HepG2 (cell line): Measurements from ENCODE around the gene RHOC. TPM values are rescaled to one million over a fixed set of nuclear protein-coding genes. Genes with fewer than 3 reads are reported as not detected.
A peak's percentile ranks its signal among the peaks of the same experiment; 100 is the strongest.

ENCODE experiments used
- CTCF ChIP-seq: sonication (generic); formaldehyde crosslinking; IDR thresholded peaks from 2 replicates; pipeline ENCODE4 v1.5.0; 2020; ENCODE audit warnings: mild to moderate bottlenecking, missing genetic modification reagents, moderate library complexity
- EZH2 ChIP-seq: conservative IDR thresholded peaks from 2 replicates; pipeline ENCODE4 v1.6.1; 2012; ENCODE audit warnings: mild to moderate bottlenecking, low read depth, low read length, moderate library complexity
- FOXM1 ChIP-seq: sonication (generic); formaldehyde crosslinking; IDR thresholded peaks from 2 replicates; pipeline ENCODE4 v1.5.0; 2020; ENCODE audit warnings: missing genetic modification reagents
- GATAD2A ChIP-seq: IDR thresholded peaks from 2 replicates; pipeline ENCODE4 v1.6.1; 2016
- HNRNPH1 ChIP-seq: fragments of 200-400 bp; formaldehyde crosslinking; optimal IDR thresholded peaks from 2 replicates; pipeline ENCODE3; 2017; ENCODE audit warnings: mild to moderate bottlenecking, low read depth, low read length
- HNRNPK ChIP-seq: fragments of 200-400 bp; formaldehyde crosslinking; IDR thresholded peaks from 2 replicates; pipeline ENCODE4 v1.6.1; 2018; ENCODE audit warnings: low read length, low read depth, moderate library complexity, mild to moderate bottlenecking; ENCODE audit not compliant: poor library complexity, severe bottlenecking
- KDM2A ChIP-seq: sonication (generic); formaldehyde crosslinking; IDR thresholded peaks from 2 replicates; pipeline ENCODE4 v1.4.0; 2020; ENCODE audit warnings: low read depth, missing genetic modification reagents, borderline replicate concordance
- MEIS1 ChIP-seq: sonication (generic); formaldehyde crosslinking; IDR thresholded peaks from 2 replicates; pipeline ENCODE4 v1.9.0; 2021; ENCODE audit warnings: mild to moderate bottlenecking, missing genetic modification reagents, moderate library complexity, borderline replicate concordance
- MTF2 ChIP-seq: sonication (generic); formaldehyde crosslinking; IDR thresholded peaks from 2 replicates; pipeline ENCODE4 v1.5.0; 2020; ENCODE audit warnings: missing genetic modification reagents, borderline replicate concordance
- SAP130 ChIP-seq: IDR thresholded peaks from 2 replicates; pipeline ENCODE4 v1.6.1; 2016; ENCODE audit warnings: low read depth
- SMYD3 ChIP-seq: sonication (generic); formaldehyde crosslinking; IDR thresholded peaks from 2 replicates; pipeline ENCODE4 v1.8.1; 2023; ENCODE audit warnings: mild to moderate bottlenecking, missing genetic modification reagents
- STAG1 ChIP-seq: sonication (generic); formaldehyde crosslinking; IDR thresholded peaks from 2 replicates; pipeline ENCODE4 v1.4.0; 2020; ENCODE audit warnings: missing genetic modification reagents
- ZBTB14 ChIP-seq: sonication (generic); formaldehyde crosslinking; IDR thresholded peaks from 2 replicates; pipeline ENCODE4 v1.4.0; 2020; ENCODE audit warnings: missing genetic modification reagents
- ZFP36L2 ChIP-seq: sonication (generic); formaldehyde crosslinking; IDR thresholded peaks from 2 replicates; pipeline ENCODE4 v1.4.0; 2020; ENCODE audit warnings: missing genetic modification reagents
- ZNF530 ChIP-seq: sonication (generic); formaldehyde crosslinking; IDR thresholded peaks from 2 replicates; pipeline ENCODE4 v1.5.0; 2020; ENCODE audit warnings: low read depth, mild to moderate bottlenecking, missing genetic modification reagents
- ZNF550 ChIP-seq: sonication (generic); formaldehyde crosslinking; IDR thresholded peaks from 2 replicates; pipeline ENCODE4 v1.4.0; 2020; ENCODE audit warnings: mild to moderate bottlenecking, missing genetic modification reagents, borderline replicate concordance
- ZNF629 ChIP-seq: sonication (generic); formaldehyde crosslinking; conservative IDR thresholded peaks from 2 replicates; pipeline ENCODE4 v1.5.0; 2020; ENCODE audit warnings: missing genetic modification reagents
- polyA plus RNA-seq, 8 experiments: library from polyadenylated mRNA; depleted of rRNA in 3 of 8; stranded (reverse) in 7 of 8; unstranded in 1 of 8; fragments of >200 nt; fragmentation: Illumina TruSeq in 4 of 8; extraction: Trizol in 4 of 8; gene quantifications; 2 replicates each; pipeline versions ENCODE4 v1.2.1 to v1.2.3, GENCODE V29; 2011 to 2016; ENCODE audit warnings: low read depth in 4 of 8, missing spikeins in 1 of 8, mixed read lengths in 1 of 8; ENCODE audit not compliant: insufficient read depth in 1 of 8
- total RNA-seq, 5 experiments: library from RNA; depleted of rRNA; stranded (reverse); fragments of >200 nt; fragmentation: Illumina TruSeq; extraction: Trizol; gene quantifications; 2 replicates each; pipeline ENCODE4 v1.2.3, GENCODE V29; 2016; ENCODE audit warnings: low read depth in 1 of 5
- TF ChIP-seq, protein P1 (sequence below), 2 experiments: sonication (generic) in 1 of 2; formaldehyde crosslinking in 1 of 2; IDR thresholded peaks; 2 replicates each; pipeline versions ENCODE4 v1.5.1 to v1.6.1; 2011 to 2020; ENCODE audit warnings: borderline replicate concordance in 1 of 2, low read depth in 1 of 2, low read length in 1 of 2, mild to moderate bottlenecking in 1 of 2, missing genetic modification reagents in 1 of 2, moderate library complexity in 1 of 2
- TF ChIP-seq, protein P2 (sequence below): IDR thresholded peaks from 2 replicates; pipeline ENCODE4 v1.6.1; 2012; ENCODE audit warnings: low read length, improper control_type of control experiment

Gene RHOC
- total and polyA plus RNA-seq, 2 of the 13 experiments (the other 11 are each of a cell fraction or from before 2014, with no cell fraction given) = 64.3 to 182 TPM

DNA sequence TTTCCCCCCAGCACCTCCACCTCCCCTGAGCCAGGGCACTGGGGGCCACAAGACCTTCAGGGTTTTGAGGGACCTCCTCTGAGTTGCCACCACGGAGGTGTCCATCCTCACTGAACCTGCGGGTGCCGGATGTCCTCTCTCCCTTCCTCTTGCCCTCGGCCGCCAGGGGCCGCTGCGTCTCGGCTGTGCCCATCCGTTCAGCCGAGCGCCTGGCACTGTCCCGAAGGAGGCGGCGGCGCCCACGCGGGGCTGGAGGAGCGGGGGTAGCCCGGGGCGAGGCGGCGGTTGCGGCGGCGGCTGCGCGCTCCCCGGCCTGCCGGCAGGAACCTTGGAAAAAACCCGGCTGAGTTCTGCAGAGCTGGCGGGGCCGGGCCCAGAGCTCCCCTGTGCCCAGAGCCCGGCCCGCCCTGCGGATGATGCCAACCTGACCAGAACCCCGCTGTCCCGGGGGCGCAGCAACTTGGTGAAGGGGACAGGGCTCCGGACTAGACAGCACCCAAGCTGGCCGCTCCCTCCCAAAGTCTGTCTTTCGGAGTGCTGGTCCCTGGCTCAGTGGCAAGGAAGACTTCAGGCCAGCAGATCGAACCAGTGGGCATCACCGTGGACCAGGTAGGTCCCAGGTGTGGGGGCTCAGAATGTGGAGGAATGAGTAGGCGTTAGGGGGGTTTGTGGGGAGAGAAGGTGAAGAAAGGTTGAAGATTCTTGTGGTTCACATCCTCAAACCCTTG is 11.9 kb upstream of the RHOC start (continued):
- TF ChIP-seq CTCF (peak; percentile 90), SMYD3 (CRISPR knock-in tag) (no peak), STAG1 (CRISPR knock-in tag) (peak; percentile 58), EZH2 (no peak), HNRNPH1 (no peak), ZNF629 (CRISPR knock-in tag) (no peak), ZFP36L2 (CRISPR knock-in tag) (no peak), FOXM1 (CRISPR knock-in tag) (no peak), ZBTB14 (no peak), MEIS1 (no peak), MTF2 (CRISPR knock-in tag) (no peak), ZNF550 (CRISPR knock-in tag) (no peak), KDM2A (peak; percentile 49; the same call in 1 of the 2 replicates), HNRNPK (no peak), ZNF530 (CRISPR knock-in tag) (no peak), SAP130 (CRISPR knock-in tag) (no peak), GATAD2A (no peak; the same call in 1 of the 2 replicates)
- TF ChIP-seq, protein P1, sequence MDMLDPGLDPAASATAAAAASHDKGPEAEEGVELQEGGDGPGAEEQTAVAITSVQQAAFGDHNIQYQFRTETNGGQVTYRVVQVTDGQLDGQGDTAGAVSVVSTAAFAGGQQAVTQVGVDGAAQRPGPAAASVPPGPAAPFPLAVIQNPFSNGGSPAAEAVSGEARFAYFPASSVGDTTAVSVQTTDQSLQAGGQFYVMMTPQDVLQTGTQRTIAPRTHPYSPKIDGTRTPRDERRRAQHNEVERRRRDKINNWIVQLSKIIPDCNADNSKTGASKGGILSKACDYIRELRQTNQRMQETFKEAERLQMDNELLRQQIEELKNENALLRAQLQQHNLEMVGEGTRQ (IDR thresholded peaks at IDR 0.05; ENCODE audit: low read depth, low read length) = no peak
- TF ChIP-seq, protein P1 (CRISPR knock-in tag; IDR thresholded peaks at IDR 0.05; ENCODE audit: borderline replicate concordance) = no peak
- TF ChIP-seq, protein P2, sequence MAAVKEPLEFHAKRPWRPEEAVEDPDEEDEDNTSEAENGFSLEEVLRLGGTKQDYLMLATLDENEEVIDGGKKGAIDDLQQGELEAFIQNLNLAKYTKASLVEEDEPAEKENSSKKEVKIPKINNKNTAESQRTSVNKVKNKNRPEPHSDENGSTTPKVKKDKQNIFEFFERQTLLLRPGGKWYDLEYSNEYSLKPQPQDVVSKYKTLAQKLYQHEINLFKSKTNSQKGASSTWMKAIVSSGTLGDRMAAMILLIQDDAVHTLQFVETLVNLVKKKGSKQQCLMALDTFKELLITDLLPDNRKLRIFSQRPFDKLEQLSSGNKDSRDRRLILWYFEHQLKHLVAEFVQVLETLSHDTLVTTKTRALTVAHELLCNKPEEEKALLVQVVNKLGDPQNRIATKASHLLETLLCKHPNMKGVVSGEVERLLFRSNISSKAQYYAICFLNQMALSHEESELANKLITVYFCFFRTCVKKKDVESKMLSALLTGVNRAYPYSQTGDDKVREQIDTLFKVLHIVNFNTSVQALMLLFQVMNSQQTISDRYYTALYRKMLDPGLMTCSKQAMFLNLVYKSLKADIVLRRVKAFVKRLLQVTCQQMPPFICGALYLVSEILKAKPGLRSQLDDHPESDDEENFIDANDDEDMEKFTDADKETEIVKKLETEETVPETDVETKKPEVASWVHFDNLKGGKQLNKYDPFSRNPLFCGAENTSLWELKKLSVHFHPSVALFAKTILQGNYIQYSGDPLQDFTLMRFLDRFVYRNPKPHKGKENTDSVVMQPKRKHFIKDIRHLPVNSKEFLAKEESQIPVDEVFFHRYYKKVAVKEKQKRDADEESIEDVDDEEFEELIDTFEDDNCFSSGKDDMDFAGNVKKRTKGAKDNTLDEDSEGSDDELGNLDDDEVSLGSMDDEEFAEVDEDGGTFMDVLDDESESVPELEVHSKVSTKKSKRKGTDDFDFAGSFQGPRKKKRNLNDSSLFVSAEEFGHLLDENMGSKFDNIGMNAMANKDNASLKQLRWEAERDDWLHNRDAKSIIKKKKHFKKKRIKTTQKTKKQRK = no peak
